SK-N-SH treated with all-trans-retinoic acid at 6 μM for 48 hours (cell line): ENCODE data around the gene KIAA1671.

Source experiments
- ARNTL ChIP-seq: fragments of 450-650 bp; formaldehyde crosslinking; IDR thresholded peaks from 2 replicates; pipeline ENCODE4 v1.5.0; 2020; ENCODE audit warnings: low read depth, mild to moderate bottlenecking, moderate library complexity, borderline replicate concordance
- ISL1 ChIP-seq: fragments of 250-450 bp; sonication (Bioruptor Pico); IDR thresholded peaks from 2 replicates; pipeline ENCODE4 v2.1.2; 2022; ENCODE audit warnings: mild to moderate bottlenecking, moderate library complexity
- ZFP3 ChIP-seq: fragments of 250-450 bp; sonication (Bioruptor Pico); IDR thresholded peaks from 2 replicates; pipeline ENCODE4 v1.5.0; 2020; ENCODE audit warnings: mild to moderate bottlenecking, moderate library complexity
- ZFP30 ChIP-seq: fragments of 450-650 bp; formaldehyde crosslinking; IDR thresholded peaks from 2 replicates; pipeline ENCODE4 v1.5.0; 2022; ENCODE audit warnings: mild to moderate bottlenecking, moderate library complexity
- ZNF565 ChIP-seq: fragments of 450-650 bp; formaldehyde crosslinking; conservative IDR thresholded peaks from 2 replicates; pipeline ENCODE4 v1.5.0; 2020; ENCODE audit warnings: low read depth, mild to moderate bottlenecking, moderate library complexity
- TF ChIP-seq, protein P1 (sequence below): fragments of 250-450 bp; sonication (Bioruptor Pico); IDR thresholded peaks from 2 replicates; pipeline ENCODE4 v1.8.0; 2020; ENCODE audit warnings: mild to moderate bottlenecking, moderate library complexity, borderline replicate concordance
- TF ChIP-seq, protein P2 (sequence below): fragments of 250-450 bp; sonication (Bioruptor Pico); IDR thresholded peaks from 2 replicates; pipeline ENCODE4 v1.5.1; 2020; ENCODE audit warnings: low read depth, mild to moderate bottlenecking, moderate library complexity

DNA sequence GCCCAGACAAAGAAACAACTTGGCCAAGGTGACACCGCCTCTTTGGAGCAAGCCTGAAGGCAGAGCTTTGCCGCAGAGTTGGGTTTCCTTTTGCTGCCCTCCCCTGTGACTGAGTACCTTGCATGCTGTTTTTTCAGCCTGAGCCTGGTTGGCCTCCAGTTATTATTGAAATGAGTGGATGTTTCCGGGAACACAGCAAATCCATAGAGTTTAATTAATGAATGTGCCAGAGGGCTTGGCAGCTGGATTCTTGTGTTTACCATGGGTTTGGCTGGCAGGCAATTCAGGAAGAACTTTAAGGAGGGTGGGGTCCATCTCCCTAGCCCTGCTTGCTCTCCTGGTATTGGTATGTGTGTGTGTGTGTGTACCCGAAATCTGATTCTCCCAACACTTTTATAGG lies 181.5 kb downstream of the KIAA1671 start:
- TF ChIP-seq ARNTL (CRISPR knock-in tag), result no peak
- TF ChIP-seq ISL1 (CRISPR knock-in tag), result no peak
- TF ChIP-seq ZFP3 (CRISPR knock-in tag), result no peak
- no peak for TF ChIP-seq ZNF565
- TF ChIP-seq ZFP30 (CRISPR knock-in tag), result no peak
- TF ChIP-seq, protein P1, sequence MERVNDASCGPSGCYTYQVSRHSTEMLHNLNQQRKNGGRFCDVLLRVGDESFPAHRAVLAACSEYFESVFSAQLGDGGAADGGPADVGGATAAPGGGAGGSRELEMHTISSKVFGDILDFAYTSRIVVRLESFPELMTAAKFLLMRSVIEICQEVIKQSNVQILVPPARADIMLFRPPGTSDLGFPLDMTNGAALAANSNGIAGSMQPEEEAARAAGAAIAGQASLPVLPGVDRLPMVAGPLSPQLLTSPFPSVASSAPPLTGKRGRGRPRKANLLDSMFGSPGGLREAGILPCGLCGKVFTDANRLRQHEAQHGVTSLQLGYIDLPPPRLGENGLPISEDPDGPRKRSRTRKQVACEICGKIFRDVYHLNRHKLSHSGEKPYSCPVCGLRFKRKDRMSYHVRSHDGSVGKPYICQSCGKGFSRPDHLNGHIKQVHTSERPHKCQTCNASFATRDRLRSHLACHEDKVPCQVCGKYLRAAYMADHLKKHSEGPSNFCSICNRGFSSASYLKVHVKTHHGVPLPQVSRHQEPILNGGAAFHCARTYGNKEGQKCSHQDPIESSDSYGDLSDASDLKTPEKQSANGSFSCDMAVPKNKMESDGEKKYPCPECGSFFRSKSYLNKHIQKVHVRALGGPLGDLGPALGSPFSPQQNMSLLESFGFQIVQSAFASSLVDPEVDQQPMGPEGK (CRISPR knock-in tag), result no peak
- TF ChIP-seq, protein P2, sequence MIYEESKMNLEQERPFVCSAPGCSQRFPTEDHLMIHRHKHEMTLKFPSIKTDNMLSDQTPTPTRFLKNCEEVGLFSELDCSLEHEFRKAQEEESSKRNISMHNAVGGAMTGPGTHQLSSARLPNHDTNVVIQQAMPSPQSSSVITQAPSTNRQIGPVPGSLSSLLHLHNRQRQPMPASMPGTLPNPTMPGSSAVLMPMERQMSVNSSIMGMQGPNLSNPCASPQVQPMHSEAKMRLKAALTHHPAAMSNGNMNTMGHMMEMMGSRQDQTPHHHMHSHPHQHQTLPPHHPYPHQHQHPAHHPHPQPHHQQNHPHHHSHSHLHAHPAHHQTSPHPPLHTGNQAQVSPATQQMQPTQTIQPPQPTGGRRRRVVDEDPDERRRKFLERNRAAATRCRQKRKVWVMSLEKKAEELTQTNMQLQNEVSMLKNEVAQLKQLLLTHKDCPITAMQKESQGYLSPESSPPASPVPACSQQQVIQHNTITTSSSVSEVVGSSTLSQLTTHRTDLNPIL (CRISPR knock-in tag), result no peak
